Duodenal mucosa (tissue), 2 donors: Measurements from ENCODE around the gene MASTL.
"Not testable (repeated sequence)": the region's sequence is repeated elsewhere in the genome, so short reads cannot be mapped to it uniquely, and the experiment has no call there.

Experiments used
- H3K27ac ChIP-seq: one replicate; pipeline ENCODE4 v1.7.0; 2013; ENCODE audit warnings: low read depth, low read length
- H3K27me3 ChIP-seq, 2 donors: one replicate each; pipeline ENCODE4 v1.7.0; 2013; ENCODE audit warnings: low read length in 2 of 2, control low read depth in 1 of 2; ENCODE audit not compliant: insufficient read depth in 2 of 2, control insufficient read depth in 1 of 2
- H3K36me3 ChIP-seq, 2 donors: one replicate each; pipeline ENCODE4 v1.7.0; 2013; ENCODE audit warnings: low read length in 2 of 2, control low read depth in 1 of 2; ENCODE audit not compliant: insufficient read depth in 2 of 2, control insufficient read depth in 1 of 2
- H3K4me1 ChIP-seq, 2 donors: one replicate each; pipeline ENCODE4 v1.7.0; 2013; ENCODE audit warnings: low read length in 2 of 2, control low read depth in 1 of 2; ENCODE audit not compliant: insufficient read depth in 2 of 2, control insufficient read depth in 1 of 2
- H3K4me3 ChIP-seq, 2 donors: one replicate each; pipeline ENCODE4 v1.7.0; 2013; ENCODE audit warnings: low read length in 2 of 2, low read depth in 1 of 2
- H3K9ac ChIP-seq, 2 donors: one replicate each; pipeline ENCODE4 v1.7.0; 2013; ENCODE audit warnings: low read length in 2 of 2, low read depth in 1 of 2
- H3K9me3 ChIP-seq, 2 donors: one replicate each; pipeline ENCODE4 v1.7.0; 2013; ENCODE audit warnings: low read length in 2 of 2, control low read depth in 1 of 2; ENCODE audit not compliant: control insufficient read depth in 1 of 2

MASTL gene

DNA sequence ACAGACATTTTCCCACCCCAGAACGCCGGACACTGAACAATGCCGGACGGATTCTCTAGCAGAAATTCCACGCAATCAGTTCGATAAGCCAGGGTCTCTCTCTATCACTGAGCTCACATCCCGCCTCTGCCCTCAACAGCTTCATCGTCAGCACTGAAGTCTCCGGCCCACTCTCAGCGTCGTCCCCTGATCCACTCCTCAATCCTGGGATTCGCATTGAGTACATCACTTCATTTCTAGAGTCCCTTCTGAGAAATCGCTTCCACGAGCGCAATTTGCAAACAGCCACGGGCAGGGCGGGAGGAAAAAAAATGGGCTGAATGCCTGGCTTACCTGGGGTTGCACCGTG lies 1.3 kb upstream of the MASTL start:
- peak overlapping the region; percentile 98 to 99 for H3K9ac ChIP-seq
- peak overlapping the region; percentile 99 for H3K27ac ChIP-seq
- no peaks in the 10 kb centered on the region for H3K9me3 ChIP-seq
- no peaks in the 10 kb centered on the region for H3K27me3 ChIP-seq
- peak overlapping the region; percentile 88 to 99 for H3K4me3 ChIP-seq
- peaks cover 0 to 11% of the 10 kb centered on the region in 2 donors for H3K36me3 ChIP-seq
- H3K4me1 ChIP-seq, result peaks cover 16 to 17% of the 10 kb centered on the region in 2 donors

DNA sequence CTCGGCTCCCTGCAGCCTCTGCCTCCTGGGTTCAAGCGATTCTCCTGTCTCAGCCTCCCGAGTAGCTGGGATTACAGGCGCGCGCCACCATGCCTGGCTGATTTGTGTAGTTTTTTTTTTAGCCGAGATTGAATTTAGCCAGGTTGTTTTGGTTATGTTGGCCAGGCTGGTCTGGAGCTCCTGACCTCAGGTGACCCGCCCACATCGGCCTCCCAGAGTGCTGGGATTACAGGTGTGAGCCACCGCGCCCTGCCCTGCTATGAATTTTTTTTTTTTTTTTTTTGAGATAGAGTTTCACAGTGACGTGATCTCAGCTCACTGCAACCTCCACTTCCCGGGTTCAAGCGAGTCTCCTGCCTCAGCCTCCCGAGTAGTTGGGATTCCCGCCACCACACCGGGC lies 1.4 kb downstream of the MASTL start:
- not testable (repeated sequence) for H3K9me3 ChIP-seq, H3K27me3 ChIP-seq, H3K27ac ChIP-seq
- Histone ChIP-seq H3K4me1 (peaks cover 16 to 17% of the 10 kb centered on the region in 2 donors), H3K36me3 (peaks cover 0 to 32% of the 10 kb centered on the region in 2 donors), H3K4me3 (peak overlapping the region; percentile 88 to 99), H3K9ac (peak overlapping the region in 1 of 2 donors; percentile 99)

DNA sequence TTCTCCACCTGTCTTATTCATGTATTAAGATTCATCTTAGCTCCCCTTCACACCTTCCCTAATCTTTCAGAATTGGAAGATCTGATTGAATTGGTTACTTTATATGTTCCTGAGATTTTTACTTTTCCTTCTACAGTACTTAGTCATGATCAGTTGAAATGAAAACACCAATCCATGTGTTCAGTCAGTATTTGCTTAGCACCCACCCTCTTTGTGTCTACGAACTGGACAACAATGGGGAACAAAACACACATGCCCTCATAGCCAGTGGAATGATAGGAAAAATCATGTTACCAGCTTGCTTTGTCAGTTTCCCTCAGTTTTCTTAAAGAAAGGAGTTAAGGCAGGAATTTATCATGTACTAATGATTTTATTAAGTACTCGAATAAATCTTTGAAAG lies 2.0 kb downstream of the MASTL start:
- Histone ChIP-seq H3K36me3 (peaks cover 0 to 37% of the 10 kb centered on the region in 2 donors), H3K27me3 (no peaks in the 10 kb centered on the region), H3K27ac (no peak overlapping the region), H3K4me1 (peaks cover 16 to 17% of the 10 kb centered on the region in 2 donors), H3K4me3 (no peak overlapping the region), H3K9me3 (no peaks in the 10 kb centered on the region), H3K9ac (no peak overlapping the region)

DNA sequence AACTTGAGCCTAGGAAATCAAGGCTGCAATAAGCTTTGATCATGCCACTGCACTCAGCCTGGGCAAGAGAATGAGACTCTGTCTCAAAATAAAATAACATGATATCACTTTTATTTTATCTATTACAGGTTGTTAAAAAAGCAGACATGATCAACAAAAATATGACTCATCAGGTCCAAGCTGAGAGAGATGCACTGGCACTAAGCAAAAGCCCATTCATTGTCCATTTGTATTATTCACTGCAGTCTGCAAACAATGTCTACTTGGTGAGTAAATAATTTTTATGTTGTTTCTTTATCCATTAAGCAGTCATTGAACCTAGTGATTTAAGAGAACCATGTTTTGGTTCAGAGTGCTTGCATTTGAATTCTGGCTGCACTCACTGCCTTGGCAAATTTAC lies 3.3 kb downstream of the MASTL start:
- no peak overlapping the region for H3K4me3 ChIP-seq
- H3K36me3 ChIP-seq, result peaks cover 0 to 41% of the 10 kb centered on the region in 2 donors
- H3K9me3 ChIP-seq, result no peaks in the 10 kb centered on the region
- no peak overlapping the region for H3K9ac ChIP-seq
- no peak overlapping the region for H3K27ac ChIP-seq
- peaks cover 5% of the 10 kb centered on the region in 2 donors for H3K4me1 ChIP-seq
- no peaks in the 10 kb centered on the region for H3K27me3 ChIP-seq

DNA sequence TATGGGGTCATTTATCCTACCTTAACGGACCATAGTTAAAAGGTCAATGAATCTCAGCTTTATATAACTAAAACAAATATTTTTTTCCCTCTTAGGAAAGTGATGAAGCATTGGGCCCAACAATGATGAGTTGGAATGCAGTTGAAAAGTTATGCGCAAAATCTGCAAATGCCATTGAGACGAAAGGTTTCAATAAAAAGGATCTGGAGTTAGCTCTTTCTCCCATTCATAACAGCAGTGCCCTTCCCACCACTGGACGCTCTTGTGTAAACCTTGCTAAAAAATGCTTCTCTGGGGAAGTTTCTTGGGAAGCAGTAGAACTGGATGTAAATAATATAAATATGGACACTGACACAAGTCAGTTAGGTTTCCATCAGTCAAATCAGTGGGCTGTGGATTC lies 14.7 kb downstream of the MASTL start:
- Histone ChIP-seq H3K27ac (no peak overlapping the region), H3K36me3 (peaks cover 11 to 38% of the 10 kb centered on the region in 2 donors), H3K4me3 (no peak overlapping the region), H3K27me3 (no peaks in the 10 kb centered on the region), H3K4me1 (no peaks in the 10 kb centered on the region), H3K9ac (no peak overlapping the region), H3K9me3 (no peaks in the 10 kb centered on the region)

DNA sequence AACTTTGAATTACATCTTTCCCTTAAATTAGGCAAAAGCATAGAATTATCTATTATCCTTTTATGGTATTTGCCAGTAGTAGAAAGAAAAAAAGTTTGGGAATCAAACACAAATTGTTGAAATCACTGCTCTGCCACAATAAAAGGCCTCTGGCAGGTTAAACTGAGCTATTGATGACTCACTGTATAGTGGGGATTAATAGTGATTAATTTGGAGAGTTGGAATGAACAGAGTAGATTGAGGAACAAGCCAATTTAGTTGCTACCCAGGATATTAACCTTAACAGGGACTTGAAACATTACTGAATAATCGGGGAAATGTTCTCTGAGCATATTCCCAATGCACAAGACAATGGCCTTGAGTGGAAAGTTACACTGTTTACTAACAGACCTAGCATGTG lies 33.1 kb downstream of the MASTL start:
- no peak overlapping the region for H3K9ac ChIP-seq
- H3K9me3 ChIP-seq, result no peaks in the 10 kb centered on the region
- peaks cover 6 to 11% of the 10 kb centered on the region in 2 donors for H3K36me3 ChIP-seq
- H3K27me3 ChIP-seq, result no peaks in the 10 kb centered on the region
- H3K27ac ChIP-seq, result no peak overlapping the region
- H3K4me1 ChIP-seq, result no peaks in the 10 kb centered on the region
- no peak overlapping the region for H3K4me3 ChIP-seq

DNA sequence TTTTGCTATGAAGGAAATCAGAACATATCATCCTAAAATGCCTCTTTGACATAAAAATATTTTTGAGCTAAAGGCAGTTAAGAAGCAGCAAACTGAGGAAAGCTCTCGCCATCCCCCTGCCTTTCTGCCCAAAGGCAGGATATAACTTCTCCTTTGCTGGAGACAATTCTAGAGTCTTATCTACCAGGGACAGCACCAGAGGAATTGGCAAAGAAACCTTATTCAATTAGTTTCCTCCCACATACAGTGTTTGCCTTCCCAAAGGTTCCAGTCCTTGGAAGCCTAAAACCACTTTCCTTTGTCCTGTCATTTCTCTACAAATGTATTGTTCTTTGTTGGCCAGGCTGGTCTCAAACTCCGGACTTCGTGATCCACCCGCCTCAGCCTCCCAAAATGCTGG lies 33.7 kb downstream of the MASTL start:
- Histone ChIP-seq H3K9me3 (no peaks in the 10 kb centered on the region), H3K27me3 (no peaks in the 10 kb centered on the region), H3K36me3 (peaks cover 6 to 9% of the 10 kb centered on the region in 2 donors), H3K4me3 (no peak overlapping the region), H3K4me1 (no peaks in the 10 kb centered on the region), H3K9ac (no peak overlapping the region), H3K27ac (no peak overlapping the region)

DNA sequence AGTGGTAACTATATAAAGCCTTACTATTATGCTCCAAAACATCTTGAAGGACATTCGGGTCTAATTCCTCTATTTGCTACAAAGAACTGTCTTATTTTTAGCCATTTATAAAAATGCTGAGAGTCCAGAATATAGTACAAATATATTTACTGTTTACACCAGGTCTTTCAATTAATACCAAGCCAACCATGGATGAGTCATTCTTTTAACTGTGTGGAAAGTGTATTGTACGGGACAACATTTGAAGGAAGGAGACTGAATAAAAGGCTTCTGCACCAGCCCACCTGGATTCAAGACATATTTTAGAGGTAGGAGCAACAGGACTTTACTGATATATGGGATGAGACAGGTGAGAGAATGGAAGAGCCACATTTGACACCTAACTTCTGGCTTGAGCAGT lies 35.4 kb downstream of the MASTL start:
- H3K9ac ChIP-seq, result no peak overlapping the region
- no peak overlapping the region for H3K4me3 ChIP-seq
- H3K27ac ChIP-seq, result no peak overlapping the region
- H3K4me1 ChIP-seq, result no peaks in the 10 kb centered on the region
- peaks cover 0 to 2% of the 10 kb centered on the region in 2 donors for H3K36me3 ChIP-seq
- no peaks in the 10 kb centered on the region for H3K9me3 ChIP-seq
- no peaks in the 10 kb centered on the region for H3K27me3 ChIP-seq

DNA sequence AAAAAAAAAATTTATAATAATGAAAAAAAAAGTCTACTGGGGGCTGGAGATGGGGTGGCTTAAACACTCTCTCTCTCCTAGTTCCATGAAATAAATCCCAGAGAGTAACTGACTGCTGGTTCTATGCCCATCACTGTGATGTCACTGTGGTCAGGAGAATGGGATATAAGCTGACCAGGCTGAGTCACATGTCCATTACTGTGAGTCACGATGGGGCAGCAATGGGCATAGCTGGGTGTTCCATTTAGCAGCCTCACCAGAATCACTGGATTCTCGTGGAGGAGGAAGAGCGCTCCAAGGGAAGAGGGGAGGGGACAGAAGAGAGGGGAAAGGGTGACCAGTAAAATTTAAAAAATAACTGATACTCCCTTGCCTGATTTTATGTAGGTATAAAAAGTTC lies 37.1 kb downstream of the MASTL start:
- H3K4me1 ChIP-seq, result no peaks in the 10 kb centered on the region
- no peak overlapping the region for H3K27ac ChIP-seq
- no peak overlapping the region for H3K9ac ChIP-seq

DNA sequence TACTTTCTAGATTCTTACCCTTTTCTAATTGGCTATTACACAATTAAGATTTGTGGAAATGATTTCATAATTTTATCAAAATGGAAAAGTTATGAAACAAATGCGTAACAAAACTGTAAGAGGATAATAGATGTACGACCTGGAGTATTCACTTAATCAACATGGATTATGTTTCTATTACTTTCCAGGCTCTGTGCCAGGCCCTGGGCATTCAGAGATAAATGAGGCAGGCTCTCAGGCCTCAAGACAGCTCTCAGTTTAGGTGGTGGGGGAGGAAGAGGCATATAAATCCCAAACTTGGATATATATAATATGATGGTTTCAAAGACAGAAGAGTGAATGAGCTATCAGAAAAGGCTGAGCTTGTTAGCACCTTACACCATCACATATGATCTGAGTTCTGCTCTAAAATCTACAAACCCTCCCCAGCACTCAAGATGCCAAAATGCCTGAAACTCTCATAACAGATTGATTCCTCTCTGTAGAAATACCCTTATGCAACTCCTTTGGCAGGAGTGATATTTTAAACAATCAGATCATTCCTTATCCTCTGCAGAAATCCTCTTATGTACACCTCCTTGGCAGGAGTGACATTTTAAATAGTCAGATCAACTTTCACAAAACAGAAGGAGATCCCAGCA lies 42.9 kb downstream of the MASTL start:
- Histone ChIP-seq H3K9me3 (no peaks in the 10 kb centered on the region), H3K27me3 (no peaks in the 10 kb centered on the region), H3K4me1 (no peaks in the 10 kb centered on the region), H3K9ac (no peak overlapping the region), H3K4me3 (no peak overlapping the region), H3K27ac (no peak overlapping the region), H3K36me3 (peaks cover 8 to 58% of the 10 kb centered on the region in 2 donors)

More for the DNA sequence above, 37.1 kb downstream of the MASTL start:
- Histone ChIP-seq H3K36me3 (peaks cover 0 to 16% of the 10 kb centered on the region in 2 donors), H3K27me3 (no peaks in the 10 kb centered on the region), H3K9me3 (no peaks in the 10 kb centered on the region), H3K4me3 (no peak overlapping the region)
